ENCODE data around the gene RYR2. TPM values are rescaled to one million over a fixed set of nuclear protein-coding genes. Genes with fewer than 3 reads are reported as not detected.
"Not testable (repeated sequence)": the region's sequence is repeated elsewhere in the genome, so short reads cannot be mapped to it uniquely, and the experiment has no call there.

The RYR2 gene
- total and polyA plus RNA-seq, 4 experiments from 2014 or later = not detected

DNA sequence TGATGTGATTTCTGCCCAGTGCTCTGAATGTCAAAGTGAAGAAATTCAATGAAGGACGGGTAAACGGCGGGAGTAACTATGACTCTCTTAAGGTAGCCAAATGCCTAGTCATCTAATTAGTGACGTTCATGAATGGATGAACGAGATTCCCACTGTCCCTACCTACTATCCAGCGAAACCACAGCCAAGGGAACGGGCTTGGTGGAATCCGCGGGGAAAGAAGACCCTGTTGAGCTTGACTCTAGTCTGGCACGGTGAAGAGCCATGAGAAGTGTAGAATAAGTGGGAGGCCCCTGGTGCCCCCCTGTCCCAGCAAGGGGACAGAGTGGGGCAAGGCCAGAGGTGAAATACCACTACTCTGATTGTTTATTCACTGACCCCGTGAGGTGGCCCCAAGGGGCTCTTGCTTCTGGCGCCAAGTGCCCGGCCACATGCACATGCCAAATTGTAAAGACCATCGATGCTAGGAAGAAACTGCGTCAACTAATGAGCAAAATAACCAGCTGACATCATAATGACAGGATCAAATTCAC, 561.1 kb downstream of the RYR2 start:
- H3K27ac ChIP-seq (ENCODE audit: low read depth, low read length); intact Hi-C loops (cut with micrococcal nuclease); H3K27ac Mint-ChIP-seq; DNase-seq; H3K36me3 Mint-ChIP-seq; H3K9me3 ChIP-seq (ENCODE audit: control insufficient read depth in 1 of 2, low read length in 2 of 2); H3K4me1 ChIP-seq (ENCODE audit: insufficient read depth, low read length); H3K9me3 Mint-ChIP-seq; H3K27me3 Mint-ChIP-seq; H3K4me3 ChIP-seq (ENCODE audit: low read length in 2 of 2); CTCF ChIA-PET (ENCODE audit: partially characterized antibody); H3K4me1 Mint-ChIP-seq; POLR2A ChIA-PET (ENCODE audit: partially characterized antibody); H3K36me3 ChIP-seq (ENCODE audit: insufficient read depth, low read length); H3K27me3 ChIP-seq (ENCODE audit: insufficient read depth, low read length); H3K4me3 Mint-ChIP-seq: not testable (repeated sequence)

DNA sequence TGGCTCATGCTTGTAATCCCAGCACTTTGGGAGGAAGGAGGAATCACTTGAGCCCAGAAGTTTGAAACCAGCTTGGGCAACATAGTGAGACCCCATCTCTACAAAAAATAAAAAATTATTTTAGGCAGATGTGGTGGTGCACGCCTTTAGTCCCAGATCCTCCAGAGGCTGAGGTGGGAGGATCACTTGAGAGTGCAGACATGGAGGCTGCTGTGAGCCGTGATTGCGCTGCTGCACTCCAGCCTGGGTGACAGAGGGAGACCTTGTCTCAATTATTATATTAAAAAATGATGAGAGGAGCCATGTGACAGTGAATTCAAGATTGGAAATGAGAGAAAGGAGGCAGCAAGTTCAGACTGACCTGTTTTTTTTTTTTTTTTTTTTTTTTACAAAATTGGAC, 566.4 kb downstream of the RYR2 start:
- Histone ChIP-seq H3K4me3 (ENCODE audit: low read length in 2 of 2) (no peak overlapping the region), H3K9me3 (ENCODE audit: control insufficient read depth in 1 of 2, low read length in 2 of 2) (no peaks in the 10 kb centered on the region), H3K27ac (ENCODE audit: low read depth, low read length) (no peak overlapping the region), H3K36me3 (ENCODE audit: insufficient read depth, low read length) (no peaks in the 10 kb centered on the region), H3K4me1 (ENCODE audit: insufficient read depth, low read length) (no peaks in the 10 kb centered on the region), H3K27me3 (ENCODE audit: insufficient read depth, low read length) (no peaks in the 10 kb centered on the region)
- no peak for DNase-seq
- Mint-ChIP-seq H3K9me3 (peaks cover 0 to 10% (median 4%) of the 10 kb centered on the region in 8 donors), H3K4me3 (no peak overlapping the region), H3K4me1 (no peaks in the 10 kb centered on the region), H3K36me3 (no peaks in the 10 kb centered on the region), H3K27me3 (no peaks in the 10 kb centered on the region), H3K27ac (no peak overlapping the region)
- ChIA-PET CTCF (ENCODE audit: partially characterized antibody) (no interaction called here), POLR2A (ENCODE audit: partially characterized antibody) (no interaction called here)
- intact Hi-C loops (cut with micrococcal nuclease) = no loop called here

DNA sequence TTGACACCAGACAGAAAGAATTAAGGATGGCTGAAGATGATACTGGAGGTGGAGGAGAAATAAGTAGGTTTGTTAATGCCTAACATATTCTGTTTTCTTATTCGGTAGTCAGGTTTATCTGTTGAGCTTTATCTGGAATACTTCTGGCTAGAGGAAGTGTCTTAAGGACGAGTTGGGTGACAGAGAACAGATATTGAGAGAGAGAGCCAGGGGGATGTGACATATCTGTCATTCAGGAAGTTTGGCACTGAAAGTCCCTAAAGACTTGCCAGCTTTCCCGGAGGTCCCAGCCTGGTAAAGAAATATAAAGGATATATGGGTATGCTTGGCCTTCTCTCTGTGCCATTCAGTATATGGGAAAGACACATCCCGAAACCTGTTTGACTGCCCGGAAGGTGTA, 568.2 kb downstream of the RYR2 start:
- intact Hi-C loops (cut with micrococcal nuclease) = no loop called here
- Histone ChIP-seq H3K27me3 (ENCODE audit: insufficient read depth, low read length) (no peaks in the 10 kb centered on the region), H3K4me1 (ENCODE audit: insufficient read depth, low read length) (no peaks in the 10 kb centered on the region), H3K27ac (ENCODE audit: low read depth, low read length) (no peak overlapping the region), H3K4me3 (ENCODE audit: low read length in 2 of 2) (no peak overlapping the region), H3K36me3 (ENCODE audit: insufficient read depth, low read length) (no peaks in the 10 kb centered on the region), H3K9me3 (ENCODE audit: control insufficient read depth in 1 of 2, low read length in 2 of 2) (no peaks in the 10 kb centered on the region)
- Mint-ChIP-seq H3K9me3 (peaks cover 0 to 10% (median 3%) of the 10 kb centered on the region in 8 donors), H3K36me3 (no peaks in the 10 kb centered on the region), H3K27me3 (no peaks in the 10 kb centered on the region), H3K4me1 (no peaks in the 10 kb centered on the region), H3K4me3 (no peak overlapping the region), H3K27ac (peak overlapping the region in 1 of 7 donors; percentile 48)
- POLR2A ChIA-PET (ENCODE audit: partially characterized antibody) = no interaction called here
- CTCF ChIA-PET (ENCODE audit: partially characterized antibody) = no interaction called here
- DNase-seq = no peak

DNA sequence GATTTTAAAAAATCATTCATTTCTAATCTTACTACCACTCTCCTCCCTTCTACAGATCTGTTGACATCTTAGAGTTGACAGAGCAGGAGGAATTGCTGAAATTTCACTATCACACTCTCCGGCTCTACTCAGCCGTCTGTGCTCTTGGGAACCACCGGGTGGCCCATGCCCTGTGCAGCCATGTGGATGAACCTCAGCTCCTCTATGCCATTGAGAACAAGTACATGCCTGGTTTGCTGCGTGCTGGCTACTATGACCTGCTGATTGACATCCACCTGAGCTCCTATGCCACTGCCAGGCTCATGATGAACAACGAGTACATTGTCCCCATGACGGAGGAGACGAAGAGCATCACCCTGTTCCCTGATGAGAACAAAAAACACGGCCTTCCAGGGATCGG, 572.0 kb downstream of the RYR2 start:
- ChIA-PET CTCF (ENCODE audit: partially characterized antibody) (no interaction called here), POLR2A (ENCODE audit: partially characterized antibody) (no interaction called here)
- no peaks in the 10 kb centered on the region for H3K36me3 Mint-ChIP-seq
- H3K9me3 Mint-ChIP-seq = peaks cover 2 to 17% (median 9%) of the 10 kb centered on the region in 8 donors
- no peak overlapping the region for H3K4me3 Mint-ChIP-seq
- no peaks in the 10 kb centered on the region for H3K4me1 Mint-ChIP-seq
- H3K27ac Mint-ChIP-seq = no peak overlapping the region
- Histone ChIP-seq H3K36me3 (ENCODE audit: insufficient read depth, low read length) (no peaks in the 10 kb centered on the region), H3K27me3 (ENCODE audit: insufficient read depth, low read length) (no peaks in the 10 kb centered on the region), H3K4me1 (ENCODE audit: insufficient read depth, low read length) (no peaks in the 10 kb centered on the region), H3K27ac (ENCODE audit: low read depth, low read length) (no peak overlapping the region), H3K4me3 (ENCODE audit: low read length in 2 of 2) (no peak overlapping the region), H3K9me3 (ENCODE audit: control insufficient read depth in 1 of 2, low read length in 2 of 2) (no peaks in the 10 kb centered on the region)
- intact Hi-C loops (cut with micrococcal nuclease) = no loop called here
- no peak for DNase-seq
- peaks cover 1 to 5% of the 10 kb centered on the region in 2 donors for H3K27me3 Mint-ChIP-seq

DNA sequence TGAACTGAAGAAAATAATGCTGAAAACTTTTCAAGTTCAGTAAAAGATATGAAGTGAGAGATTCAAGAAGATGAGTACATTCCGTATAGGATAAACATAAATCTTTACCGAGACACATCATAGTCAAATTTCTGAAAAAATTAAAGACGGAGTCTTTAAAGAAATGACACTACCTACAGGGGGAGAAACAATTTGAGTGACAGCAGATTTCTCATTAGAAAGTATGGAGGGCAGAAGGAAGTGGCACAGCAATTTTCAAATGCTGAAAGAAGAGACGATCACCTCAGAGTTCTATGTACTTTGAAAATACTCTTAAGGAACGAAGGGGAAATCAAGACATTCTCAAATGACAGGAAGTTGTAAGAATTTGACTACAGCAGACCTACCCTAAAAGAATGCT, 577.6 kb downstream of the RYR2 start:
- peaks cover 1 to 5% of the 10 kb centered on the region in 2 donors for H3K27me3 Mint-ChIP-seq
- H3K4me3 Mint-ChIP-seq = no peak overlapping the region
- Histone ChIP-seq H3K4me3 (ENCODE audit: low read length in 2 of 2) (no peak overlapping the region), H3K36me3 (ENCODE audit: insufficient read depth, low read length) (no peaks in the 10 kb centered on the region), H3K9me3 (ENCODE audit: control insufficient read depth in 1 of 2, low read length in 2 of 2) (no peaks in the 10 kb centered on the region), H3K27me3 (ENCODE audit: insufficient read depth, low read length) (no peaks in the 10 kb centered on the region), H3K4me1 (ENCODE audit: insufficient read depth, low read length) (no peaks in the 10 kb centered on the region), H3K27ac (ENCODE audit: low read depth, low read length) (no peak overlapping the region)
- POLR2A ChIA-PET (ENCODE audit: partially characterized antibody) = no interaction called here
- CTCF ChIA-PET (ENCODE audit: partially characterized antibody) = no interaction called here
- DNase-seq = no peak
- intact Hi-C loops (cut with micrococcal nuclease) = no loop called here
- no peaks in the 10 kb centered on the region for H3K4me1 Mint-ChIP-seq
- H3K36me3 Mint-ChIP-seq = no peaks in the 10 kb centered on the region
- peaks cover 7 to 25% (median 12%) of the 10 kb centered on the region in 8 donors for H3K9me3 Mint-ChIP-seq
- H3K27ac Mint-ChIP-seq = no peak overlapping the region

DNA sequence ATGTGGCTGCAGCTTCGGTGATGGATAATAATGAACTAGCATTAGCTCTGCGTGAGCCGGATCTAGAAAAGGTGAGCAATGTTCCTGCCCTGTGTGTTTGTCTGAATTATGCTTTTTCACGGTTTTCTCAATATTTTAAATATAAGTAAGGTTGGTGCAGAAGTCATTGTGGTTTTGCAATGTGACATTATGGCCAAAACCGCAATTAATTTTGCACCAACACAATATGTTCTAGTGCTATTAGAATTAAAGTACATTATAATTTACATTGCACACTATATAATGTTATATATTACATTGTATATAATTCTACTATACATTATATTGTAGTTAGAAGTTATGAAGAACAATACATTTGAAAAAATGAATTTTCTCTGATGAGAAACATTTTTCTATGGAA, 592.9 kb downstream of the RYR2 start:
- H3K27me3 Mint-ChIP-seq = no peaks in the 10 kb centered on the region
- Histone ChIP-seq H3K4me3 (ENCODE audit: low read length in 2 of 2) (no peak overlapping the region), H3K27ac (ENCODE audit: low read depth, low read length) (no peak overlapping the region), H3K36me3 (ENCODE audit: insufficient read depth, low read length) (no peaks in the 10 kb centered on the region), H3K4me1 (ENCODE audit: insufficient read depth, low read length) (no peaks in the 10 kb centered on the region), H3K9me3 (ENCODE audit: control insufficient read depth in 1 of 2, low read length in 2 of 2) (no peaks in the 10 kb centered on the region), H3K27me3 (ENCODE audit: insufficient read depth, low read length) (no peaks in the 10 kb centered on the region)
- no peak overlapping the region for H3K4me3 Mint-ChIP-seq
- no peaks in the 10 kb centered on the region for H3K36me3 Mint-ChIP-seq
- ChIA-PET POLR2A (ENCODE audit: partially characterized antibody) (no interaction called here), CTCF (ENCODE audit: partially characterized antibody) (no interaction called here)
- no peak for DNase-seq
- H3K9me3 Mint-ChIP-seq = peaks cover 0 to 7% (median 5%) of the 10 kb centered on the region in 8 donors
- intact Hi-C loops (cut with micrococcal nuclease) = no loop called here
- H3K4me1 Mint-ChIP-seq = peaks cover 0 to 1% (median 0%) of the 10 kb centered on the region in 4 donors
- no peak overlapping the region for H3K27ac Mint-ChIP-seq

DNA sequence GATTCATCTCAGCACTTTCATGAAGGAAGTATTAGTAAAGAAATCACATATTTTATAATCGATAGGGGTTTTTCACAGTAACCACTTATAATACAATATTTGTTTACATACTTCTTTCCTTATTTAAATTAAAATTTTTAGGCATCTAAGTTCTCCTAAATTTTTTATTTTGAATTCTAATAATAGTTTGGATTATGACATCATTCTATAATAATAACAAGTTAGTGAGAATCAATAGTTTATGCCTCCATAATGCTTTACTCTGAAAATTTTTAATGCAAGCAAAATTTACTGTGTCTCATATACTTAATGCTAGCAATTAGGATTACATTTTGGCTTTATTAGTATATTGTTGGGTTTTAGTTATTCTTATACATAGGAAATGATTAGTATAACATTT, 596.6 kb downstream of the RYR2 start:
- intact Hi-C loops (cut with micrococcal nuclease) = no loop called here
- no peaks in the 10 kb centered on the region for H3K4me1 ChIP-seq (ENCODE audit: insufficient read depth, low read length)
- CTCF ChIA-PET (ENCODE audit: partially characterized antibody) = no interaction called here
- H3K9me3 ChIP-seq (ENCODE audit: control insufficient read depth in 1 of 2, low read length in 2 of 2) = no peaks in the 10 kb centered on the region
- Mint-ChIP-seq H3K27ac (no peak overlapping the region), H3K27me3 (no peaks in the 10 kb centered on the region), H3K9me3 (peaks cover 0 to 7% (median 5%) of the 10 kb centered on the region in 8 donors), H3K4me1 (peaks cover 0 to 1% (median 0%) of the 10 kb centered on the region in 4 donors), H3K36me3 (no peaks in the 10 kb centered on the region), H3K4me3 (no peak overlapping the region)
- no peaks in the 10 kb centered on the region for H3K36me3 ChIP-seq (ENCODE audit: insufficient read depth, low read length)
- no peak overlapping the region for H3K27ac ChIP-seq (ENCODE audit: low read depth, low read length)
- POLR2A ChIA-PET (ENCODE audit: partially characterized antibody) = no interaction called here
- no peak for DNase-seq
- H3K4me3 ChIP-seq (ENCODE audit: low read length in 2 of 2) = no peak overlapping the region
- H3K27me3 ChIP-seq (ENCODE audit: insufficient read depth, low read length) = no peaks in the 10 kb centered on the region

Data from CD4-positive, alpha-beta memory T cell (primary cell).